HG03571 (cell line): ENCODE data around the gene SERGEF.
A peak's percentile ranks its signal among the peaks of the same experiment; 100 is the strongest.
"Not testable (repeated sequence)": the region's sequence is repeated elsewhere in the genome, so short reads cannot be mapped to it uniquely, and the experiment has no call there.

Source experiments
- ATAC-seq: cut with Tn5 transposase; IDR thresholded peaks from one replicate; pipeline ENCODE4 v1.9.1; 2021; ENCODE audit not compliant: unreplicated experiment

Gene SERGEF

DNA sequence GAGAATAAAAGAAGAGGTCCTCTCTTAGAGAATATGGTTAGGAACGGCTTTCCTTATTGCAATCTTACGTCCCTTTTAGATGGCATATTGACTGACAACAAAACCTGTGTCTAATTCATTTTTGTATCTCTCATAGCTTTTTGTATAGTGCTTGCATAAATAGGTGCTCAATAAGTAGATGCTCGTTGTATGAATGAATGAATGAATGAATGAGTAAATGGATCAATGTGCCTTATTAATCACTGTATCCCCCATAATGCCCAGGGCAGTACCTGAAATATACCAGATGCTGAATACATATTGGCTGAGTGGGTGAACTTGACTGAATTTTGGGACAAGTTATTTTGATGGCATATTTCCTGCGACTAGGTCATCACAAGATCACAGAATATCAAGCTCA lies 97.9 kb downstream of the SERGEF start:
- no peak for ATAC-seq

- no peak for ATAC-seq
Measured at GRCh38 chr11:17907046-17907445, 105.8 kb downstream of the SERGEF start.

DNA sequence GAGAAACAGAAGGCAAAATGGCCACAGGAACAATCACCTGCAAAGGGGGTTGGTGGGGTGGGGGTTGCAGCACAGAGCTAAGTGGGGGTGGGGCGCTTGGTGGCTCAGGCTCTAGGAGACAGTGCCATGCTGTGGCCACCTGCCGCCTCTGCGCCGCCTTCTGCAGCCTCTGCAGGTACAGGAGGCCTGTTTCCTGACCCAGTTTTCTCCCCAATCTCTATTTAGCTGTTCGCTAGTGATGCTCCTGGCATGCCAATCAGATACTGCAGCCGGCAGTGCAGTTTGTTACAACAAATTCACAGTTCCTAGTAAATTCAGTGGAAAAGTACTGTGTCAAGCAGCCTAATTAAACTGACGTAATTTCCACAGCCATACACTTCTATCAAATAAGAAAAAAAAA lies 106.4 kb downstream of the SERGEF start:
- ATAC-seq: no peak

- ATAC-seq: peak; percentile 84
Measured at GRCh38 chr11:17905477-17905876, 107.4 kb downstream of the SERGEF start.

GRCh38 chr11:17901481-17901880 lies 111.4 kb downstream of the SERGEF start:
- no peak for ATAC-seq

GRCh38 chr11:17898782-17899181 lies 114.1 kb downstream of the SERGEF start:
- no peak for ATAC-seq

- ATAC-seq: no peak
Measured at GRCh38 chr11:17898071-17898470, 114.8 kb downstream of the SERGEF start.

- ATAC-seq: no peak
Measured at GRCh38 chr11:17897495-17897894, 115.4 kb downstream of the SERGEF start.

GRCh38 chr11:17896496-17897151 lies 116.2 kb downstream of the SERGEF start:
- ATAC-seq: not testable (repeated sequence)

GRCh38 chr11:17894929-17895658 lies 117.8 kb downstream of the SERGEF start:
- no peak for ATAC-seq

- no peak for ATAC-seq
Measured at GRCh38 chr11:17892409-17892808, 120.4 kb downstream of the SERGEF start.

GRCh38 chr11:17890325-17890724 lies 122.5 kb downstream of the SERGEF start:
- no peak for ATAC-seq

- ATAC-seq: no peak
Measured at GRCh38 chr11:17887779-17888178, 125.1 kb downstream of the SERGEF start.

DNA sequence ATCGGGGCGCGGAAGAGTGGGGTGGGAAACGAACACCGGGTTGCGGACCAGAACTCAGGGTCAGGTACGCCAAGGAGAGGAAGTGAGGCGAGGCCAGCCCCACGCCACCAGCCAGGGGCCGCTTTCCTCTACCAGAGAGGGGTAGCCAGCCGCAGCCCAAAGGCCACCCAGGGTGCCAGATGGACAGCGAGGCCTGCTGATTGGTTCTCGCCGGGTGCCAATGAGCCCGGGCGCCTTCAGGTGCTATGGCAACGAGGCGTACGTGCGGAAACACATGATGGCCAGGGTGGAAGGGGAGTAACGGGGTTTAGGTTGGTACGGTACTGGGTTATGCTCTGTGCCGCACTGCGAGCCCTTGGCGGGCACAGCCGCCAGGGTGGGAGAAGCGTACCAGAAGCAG lies 128.9 kb downstream of the SERGEF start:
- ATAC-seq: no peak

DNA sequence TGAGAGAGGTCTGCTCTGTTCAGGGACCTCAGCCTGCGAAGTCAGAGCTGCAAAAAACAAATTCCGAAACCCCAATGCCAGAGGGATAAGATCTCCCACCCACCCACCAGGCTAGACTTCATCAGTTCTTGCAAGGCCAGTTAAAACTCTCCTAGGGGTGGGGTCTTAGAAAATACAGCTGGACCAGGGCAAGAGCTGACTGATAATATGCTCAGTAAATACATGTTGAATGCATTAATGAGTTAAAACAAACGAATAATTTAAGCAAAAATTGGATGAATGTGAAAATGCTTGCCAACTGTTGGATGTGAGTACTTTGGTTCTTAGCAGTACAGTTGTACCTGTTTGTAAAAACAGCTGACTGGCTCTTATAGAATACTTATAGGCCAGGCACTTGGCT lies 129.8 kb downstream of the SERGEF start:
- no peak for ATAC-seq

DNA sequence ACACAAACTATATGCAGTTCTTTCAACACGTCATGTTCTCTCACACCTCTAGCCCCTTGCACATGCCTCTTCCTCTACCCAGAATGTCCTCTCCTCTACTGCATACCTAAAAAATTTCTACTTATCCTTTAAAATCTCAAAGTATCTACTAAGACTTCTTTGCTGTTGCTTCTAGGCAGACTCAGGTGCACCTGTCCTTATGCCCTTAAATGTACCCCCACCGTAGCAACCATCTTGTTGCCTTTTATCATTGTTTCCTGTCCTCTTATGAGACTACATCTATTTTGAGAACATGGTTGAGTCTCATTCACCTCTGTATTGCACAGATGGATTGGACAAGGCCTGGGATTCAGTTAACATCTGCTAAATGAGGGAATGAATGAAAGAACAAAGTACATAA lies 134.1 kb downstream of the SERGEF start:
- ATAC-seq: no peak

GRCh38 chr11:17877886-17878285 lies 135.0 kb downstream of the SERGEF start:
- no peak for ATAC-seq

- no peak for ATAC-seq
Measured at GRCh38 chr11:17876827-17877226, 136.0 kb downstream of the SERGEF start.

GRCh38 chr11:17875891-17876290 lies 137.0 kb downstream of the SERGEF start:
- ATAC-seq: no peak

DNA sequence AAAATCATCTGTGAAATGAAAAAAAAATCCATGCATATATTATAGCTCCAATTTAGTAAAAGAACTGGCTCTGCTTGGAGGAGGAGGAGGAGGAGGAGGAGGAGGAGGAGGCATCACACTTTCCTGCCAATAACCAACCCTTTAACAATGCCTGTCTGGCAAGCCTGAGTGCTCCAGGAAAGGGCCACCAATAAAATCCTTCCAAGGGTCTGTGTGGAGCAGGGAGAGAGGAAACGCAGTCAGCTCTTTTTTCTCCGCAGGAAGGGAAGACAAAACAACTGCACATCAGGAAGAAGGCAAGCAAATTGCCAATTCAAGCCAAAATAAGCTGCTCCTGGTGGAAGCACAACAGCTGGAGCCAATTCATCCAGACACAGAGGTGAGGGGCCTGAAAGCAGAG lies 139.3 kb downstream of the SERGEF start:
- ATAC-seq: no peak

GRCh38 chr11:17868398-17868797 lies 144.4 kb downstream of the SERGEF start:
- not testable (repeated sequence) for ATAC-seq

DNA sequence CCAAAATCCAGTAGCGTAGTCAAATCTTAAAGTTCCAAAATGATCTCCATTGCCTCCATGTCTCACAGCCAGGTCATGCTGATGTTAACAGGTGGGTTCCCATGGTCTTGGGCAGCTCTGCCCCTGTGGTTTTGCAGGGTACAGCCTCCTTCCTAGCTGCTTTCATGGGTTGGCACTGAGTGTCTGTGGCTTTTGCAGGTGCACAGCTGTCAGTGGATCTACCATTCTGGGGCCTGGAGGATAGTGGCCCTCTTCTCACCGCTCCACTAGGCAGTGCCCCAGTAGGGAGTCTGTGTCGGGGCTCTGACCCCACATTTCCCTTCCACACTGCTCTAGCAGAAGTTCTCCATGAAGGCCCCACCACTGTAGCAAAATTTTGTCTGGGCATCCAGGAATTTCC lies 145.5 kb downstream of the SERGEF start:
- ATAC-seq: no peak
